Lower leg skin (tissue), 3 donors: ENCODE measurements around the gene ATG5.

Experiments
- POLR2A ChIP-seq, 2 donors: fragments of 450-650 bp; IDR thresholded peaks; one replicate each; pipeline ENCODE4 v1.6.1; 2016 to 2017; ENCODE audit warnings: antibody characterized with exemption in 2 of 2, mild to moderate bottlenecking in 1 of 2, moderate library complexity in 1 of 2
- TF ChIP-seq, protein P1 (sequence below), 3 donors: fragments of 450-650 bp; IDR thresholded peaks; one replicate each; pipeline ENCODE4 v1.5.1; 2016; ENCODE audit warnings: antibody characterized with exemption in 3 of 3, mild to moderate bottlenecking in 3 of 3, moderate library complexity in 2 of 3

DNA sequence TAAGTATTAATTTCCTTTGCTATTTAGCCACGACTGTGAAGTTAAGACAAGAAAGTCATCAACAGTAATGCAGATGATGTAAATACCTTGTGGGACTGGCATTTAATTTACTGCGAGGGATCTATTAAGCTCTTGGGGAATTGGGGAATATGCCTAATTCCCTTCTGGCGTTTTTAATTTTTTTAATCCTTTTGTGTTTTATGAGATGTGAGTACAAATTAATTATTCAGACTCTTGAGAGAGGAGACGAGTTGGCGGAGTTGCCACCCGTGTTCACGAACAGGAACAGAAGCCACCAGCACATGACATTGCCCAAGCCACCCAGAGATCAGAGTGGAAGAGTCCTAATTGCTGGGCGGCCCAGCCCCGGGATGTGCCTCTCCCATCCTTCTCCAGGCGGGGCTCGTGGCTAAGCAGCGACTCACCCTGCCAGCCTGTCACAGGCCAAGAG, 34.4 kb upstream of the ATG5 start:
- TF ChIP-seq, protein P1, sequence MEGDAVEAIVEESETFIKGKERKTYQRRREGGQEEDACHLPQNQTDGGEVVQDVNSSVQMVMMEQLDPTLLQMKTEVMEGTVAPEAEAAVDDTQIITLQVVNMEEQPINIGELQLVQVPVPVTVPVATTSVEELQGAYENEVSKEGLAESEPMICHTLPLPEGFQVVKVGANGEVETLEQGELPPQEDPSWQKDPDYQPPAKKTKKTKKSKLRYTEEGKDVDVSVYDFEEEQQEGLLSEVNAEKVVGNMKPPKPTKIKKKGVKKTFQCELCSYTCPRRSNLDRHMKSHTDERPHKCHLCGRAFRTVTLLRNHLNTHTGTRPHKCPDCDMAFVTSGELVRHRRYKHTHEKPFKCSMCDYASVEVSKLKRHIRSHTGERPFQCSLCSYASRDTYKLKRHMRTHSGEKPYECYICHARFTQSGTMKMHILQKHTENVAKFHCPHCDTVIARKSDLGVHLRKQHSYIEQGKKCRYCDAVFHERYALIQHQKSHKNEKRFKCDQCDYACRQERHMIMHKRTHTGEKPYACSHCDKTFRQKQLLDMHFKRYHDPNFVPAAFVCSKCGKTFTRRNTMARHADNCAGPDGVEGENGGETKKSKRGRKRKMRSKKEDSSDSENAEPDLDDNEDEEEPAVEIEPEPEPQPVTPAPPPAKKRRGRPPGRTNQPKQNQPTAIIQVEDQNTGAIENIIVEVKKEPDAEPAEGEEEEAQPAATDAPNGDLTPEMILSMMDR (IDR thresholded peaks at IDR 0.05), result no peak
- TF ChIP-seq POLR2A (IDR thresholded peaks at IDR 0.05), result no peak
